CD14-positive monocyte (primary cell): Measurements from ENCODE around the gene KRTAP10-2. TPM values are rescaled to one million over a fixed set of nuclear protein-coding genes. Genes with fewer than 3 reads are reported as not detected.

Experiments used
- DNase-seq, 3 donors: peaks; one replicate each; pipeline ENCODE4 v3.0.0-alpha.2; 2011 to 2022
- H2AFZ ChIP-seq: 2 replicates; pipeline ENCODE4 v1.6.0; 2012; ENCODE audit warnings: mild to moderate bottlenecking, low read depth, low read length, inconsistent platforms; ENCODE audit not compliant: insufficient read depth, poor library complexity, severe bottlenecking
- H3K27ac ChIP-seq, 2 donors: 1 replicate in 1 of 2; 2 replicates in 1 of 2; pipeline ENCODE4 v1.5.1; 2012 to 2013; ENCODE audit warnings: low read length in 2 of 2, control low read depth in 1 of 2, inconsistent platforms in 1 of 2, low read depth in 1 of 2, mild to moderate bottlenecking in 1 of 2
- H3K27me3 ChIP-seq, 2 donors: one replicate each; pipeline versions ENCODE4 v1.6.0 to v1.6.1; 2011 to 2013; ENCODE audit warnings: low read length in 2 of 2; ENCODE audit not compliant: control insufficient read depth in 2 of 2, insufficient read depth in 2 of 2
- H3K36me3 ChIP-seq, 2 donors: replicated peaks in 1 of 2; 1 replicate in 1 of 2; 2 replicates in 1 of 2; pipeline versions ENCODE4 v1.5.1 to v1.6.1; 2012 to 2013; ENCODE audit warnings: low read length in 2 of 2, control low read depth in 1 of 2, inconsistent platforms in 1 of 2, mild to moderate bottlenecking in 1 of 2; ENCODE audit not compliant: insufficient read depth in 2 of 2, control insufficient read depth in 1 of 2
- H3K4me1 ChIP-seq, 2 donors: 1 replicate in 1 of 2; 2 replicates in 1 of 2; pipeline versions ENCODE4 v1.5.1 to v1.6.1; 2012 to 2013; ENCODE audit warnings: low read length in 2 of 2, control low read depth in 1 of 2, inconsistent platforms in 1 of 2, mild to moderate bottlenecking in 1 of 2, moderate library complexity in 1 of 2; ENCODE audit not compliant: insufficient read depth in 2 of 2, control insufficient read depth in 1 of 2
- H3K4me2 ChIP-seq: replicated peaks from 2 replicates; pipeline ENCODE3; 2012; ENCODE audit warnings: low read length, moderate library complexity, mild to moderate bottlenecking; ENCODE audit not compliant: poor library complexity, severe bottlenecking; ENCODE audit errors: extremely low read depth
- H3K4me3 ChIP-seq, 3 experiments: fragments of 200-600 bp in 1 of 3; sonication (generic) in 1 of 3; replicated peaks in 1 of 3; 1 replicate in 2 of 3; 2 replicates in 1 of 3; pipeline ENCODE4 v1.5.1; 2011 to 2013; ENCODE audit warnings: low read length in 3 of 3, mild to moderate bottlenecking in 3 of 3, control low read depth in 2 of 3, low read depth in 2 of 3, inconsistent platforms in 1 of 3, moderate library complexity in 1 of 3
- H3K79me2 ChIP-seq: 2 replicates; pipeline ENCODE4 v1.6.0; 2012; ENCODE audit warnings: mild to moderate bottlenecking, control low read depth, inconsistent platforms, low read length, moderate library complexity; ENCODE audit not compliant: insufficient read depth
- H3K9ac ChIP-seq: 2 replicates; pipeline ENCODE4 v1.6.0; 2017; ENCODE audit warnings: low read length, mild to moderate bottlenecking; ENCODE audit not compliant: insufficient read depth, poor library complexity, severe bottlenecking
- H3K9me3 ChIP-seq, 2 donors: replicated peaks in 1 of 2; 1 replicate in 1 of 2; 2 replicates in 1 of 2; pipeline versions ENCODE4 v1.5.1 to v1.6.1; 2012 to 2013; ENCODE audit warnings: low read length in 2 of 2, control low read depth in 1 of 2; ENCODE audit not compliant: control insufficient read depth in 1 of 2, insufficient read depth in 1 of 2
- H4K20me1 ChIP-seq: 2 replicates; pipeline ENCODE4 v1.6.0; 2012; ENCODE audit warnings: mild to moderate bottlenecking, low read length, control low read depth, moderate library complexity; ENCODE audit not compliant: insufficient read depth
- H3K27ac Mint-ChIP-seq, 7 donors: one replicate each; pipeline ENCODE4 v1.8.0; 2020; ENCODE audit warnings: mild to moderate bottlenecking in 7 of 7, mixed read lengths in 7 of 7, moderate library complexity in 6 of 7, inconsistent platforms in 2 of 7
- H3K27me3 Mint-ChIP-seq, 3 donors: one replicate each; pipeline ENCODE4 v1.8.0; 2021 to 2022; ENCODE audit warnings: low read depth in 3 of 3, mild to moderate bottlenecking in 3 of 3, mixed read lengths in 3 of 3, moderate library complexity in 3 of 3, inconsistent platforms in 1 of 3
- H3K36me3 Mint-ChIP-seq, 2 donors: one replicate each; pipeline ENCODE4 v1.8.0; 2020; ENCODE audit warnings: mixed read lengths in 2 of 2, inconsistent platforms in 1 of 2, mild to moderate bottlenecking in 1 of 2
- H3K4me1 Mint-ChIP-seq: one replicate; pipeline ENCODE4 v1.8.0; 2020; ENCODE audit warnings: mild to moderate bottlenecking, mixed read lengths
- H3K4me3 Mint-ChIP-seq, 2 donors: one replicate each; pipeline ENCODE4 v1.8.0; 2020; ENCODE audit warnings: mild to moderate bottlenecking in 2 of 2, mixed read lengths in 2 of 2, moderate library complexity in 1 of 2
- H3K9me3 Mint-ChIP-seq, 7 donors: one replicate each; pipeline ENCODE4 v1.8.0; 2020 to 2022; ENCODE audit warnings: mixed read lengths in 7 of 7, mild to moderate bottlenecking in 6 of 7, moderate library complexity in 6 of 7, inconsistent platforms in 2 of 7
- CTCF ChIP-seq: fragments of 200-600 bp; IDR thresholded peaks from one replicate; pipeline ENCODE4 v1.8.0; 2022; ENCODE audit warnings: antibody characterized with exemption, mild to moderate bottlenecking
- WGBS: methylation state at CpG from one replicate; pipeline ENCODE4 v1.1.5; 2013; ENCODE audit warnings: missing lambda C conversion rate; ENCODE audit not compliant: insufficient coverage; 5-methylcytosine and 5-hydroxymethylcytosine counted together
- intact Hi-C, 2 donors: fragments of 100-400 bp; cut with micrococcal nuclease; formaldehyde crosslinking; loops; one replicate each; pipeline versions ENCODE4 v1.15.0 to v1.15.1; 2023
- polyA plus RNA-seq, 3 donors: library from polyadenylated mRNA; depleted of rRNA in 1 of 3; unstranded in 2 of 3; stranded (reverse) in 1 of 3; fragments of 300-500 nt in 2 of 3; fragments of >200 nt in 1 of 3; fragmentation: Illumina TruSeq in 2 of 3; gene quantifications; 1 replicate in 2 of 3; 2 replicates in 1 of 3; pipeline ENCODE4 v1.2.3, GENCODE V29; 2012 to 2021

The KRTAP10-2 gene
- polyA plus RNA-seq, 3 donors: not detected

- no peak overlapping the region for H3K4me3 ChIP-seq
- Mint-ChIP-seq H3K9me3 (peaks cover 16 to 25% (median 21%) of the 10 kb centered on the region in 7 donors), H3K27ac (no peak overlapping the region), H3K27me3 (peaks cover 18 to 34% (median 27%) of the 10 kb centered on the region in 3 donors), H3K36me3 (no peaks in the 10 kb centered on the region), H3K4me3 (no peak overlapping the region), H3K4me1 (peaks cover 2% of the 10 kb centered on the region)
- H3K27me3 ChIP-seq: peaks cover 2 to 18% of the 10 kb centered on the region in 2 donors
- no peak overlapping the region for H3K9ac ChIP-seq
- H3K79me2 ChIP-seq: no peaks in the 10 kb centered on the region
- H3K27ac ChIP-seq: no peak overlapping the region
- no peak overlapping the region for H3K4me2 ChIP-seq
- H4K20me1 ChIP-seq: no peaks in the 10 kb centered on the region
- intact Hi-C loops: no loop called here
- no peak overlapping the region for H2AFZ ChIP-seq
- peaks cover 15 to 30% of the 10 kb centered on the region in 2 donors for H3K9me3 ChIP-seq
- no peaks in the 10 kb centered on the region for H3K36me3 ChIP-seq
- H3K4me1 ChIP-seq: no peaks in the 10 kb centered on the region
- DNase-seq: no peak
- 100% methylated on average over 1 of the region's 3 CpGs for WGBS
- no peak for TF ChIP-seq CTCF
Observed at GRCh38 chr21:44544566-44544965, 6.7 kb downstream of the KRTAP10-2 start.

GRCh38 chr21:44542716-44543115 lies 8.6 kb downstream of the KRTAP10-2 start:
- no CpG with 5 or more reads among the region's 1 CpG for WGBS
- Mint-ChIP-seq H3K4me1 (peaks cover 2% of the 10 kb centered on the region), H3K36me3 (no peaks in the 10 kb centered on the region), H3K4me3 (no peak overlapping the region), H3K9me3 (peaks cover 14 to 22% (median 19%) of the 10 kb centered on the region in 7 donors), H3K27me3 (peaks cover 12 to 18% (median 12%) of the 10 kb centered on the region in 3 donors), H3K27ac (no peak overlapping the region)
- Histone ChIP-seq H3K9me3 (peaks cover 13 to 29% of the 10 kb centered on the region in 2 donors), H3K79me2 (no peaks in the 10 kb centered on the region), H3K4me3 (no peak overlapping the region), H4K20me1 (no peaks in the 10 kb centered on the region), H3K4me2 (no peak overlapping the region), H3K4me1 (no peaks in the 10 kb centered on the region), H3K36me3 (no peaks in the 10 kb centered on the region), H3K27me3 (peaks cover 0 to 16% of the 10 kb centered on the region in 2 donors), H3K9ac (no peak overlapping the region), H3K27ac (no peak overlapping the region), H2AFZ (no peak overlapping the region)
- DNase-seq: no peak
- TF ChIP-seq CTCF: no peak
- intact Hi-C loops: no loop called here
